HG02970 (cell line): ENCODE results near the gene DUSP18.
A peak's percentile ranks its signal among the peaks of the same experiment; 100 is the strongest.
"Not testable (repeated sequence)": the region's sequence is repeated elsewhere in the genome, so short reads cannot be mapped to it uniquely, and the experiment has no call there.

Source experiments
- ATAC-seq: cut with Tn5 transposase; IDR thresholded peaks from one replicate; pipeline ENCODE4 v1.9.1; 2021; ENCODE audit warnings: mild to moderate bottlenecking, moderate library complexity, moderate number of reproducible peaks; ENCODE audit not compliant: unreplicated experiment, low FRiP score

DUSP18 gene

GRCh38 chr22:30679895-30680690, 12.4 kb upstream of the DUSP18 start:
- not testable (repeated sequence) for ATAC-seq

GRCh38 chr22:30676565-30676964, 8.9 kb upstream of the DUSP18 start:
- ATAC-seq, result not testable (repeated sequence)

GRCh38 chr22:30675436-30675835, 7.8 kb upstream of the DUSP18 start:
- no peak for ATAC-seq

GRCh38 chr22:30674482-30674881, 6.8 kb upstream of the DUSP18 start:
- no peak for ATAC-seq

GRCh38 chr22:30673136-30673535, 5.5 kb upstream of the DUSP18 start:
- ATAC-seq, result no peak

- ATAC-seq, result no peak
Observed at GRCh38 chr22:30671071-30671470, 3.4 kb upstream of the DUSP18 start.

GRCh38 chr22:30668386-30668710, 673 bp upstream of the DUSP18 start:
- ATAC-seq, result no peak

GRCh38 chr22:30667107-30667493, 575 bp downstream of the DUSP18 start:
- peak; percentile 4 for ATAC-seq

- no peak for ATAC-seq
Observed at GRCh38 chr22:30665786-30666185, 1.9 kb downstream of the DUSP18 start.

- no peak for ATAC-seq
Observed at GRCh38 chr22:30665266-30665665, 2.4 kb downstream of the DUSP18 start.

GRCh38 chr22:30664798-30665197, 2.9 kb downstream of the DUSP18 start:
- ATAC-seq, result no peak

GRCh38 chr22:30662040-30662439, 5.6 kb downstream of the DUSP18 start:
- no peak for ATAC-seq

GRCh38 chr22:30655532-30655931, 12.1 kb downstream of the DUSP18 start:
- no peak for ATAC-seq

GRCh38 chr22:30654361-30654760, 13.3 kb downstream of the DUSP18 start:
- no peak for ATAC-seq

- no peak for ATAC-seq
Observed at GRCh38 chr22:30652852-30653251, 14.8 kb downstream of the DUSP18 start.

GRCh38 chr22:30650508-30651116, 17.1 kb downstream of the DUSP18 start:
- no peak for ATAC-seq

GRCh38 chr22:30649430-30650007, 18.2 kb downstream of the DUSP18 start:
- no peak for ATAC-seq

- no peak for ATAC-seq
Observed at GRCh38 chr22:30648825-30649224, 18.9 kb downstream of the DUSP18 start.

GRCh38 chr22:30647536-30647935, 20.1 kb downstream of the DUSP18 start:
- ATAC-seq, result no peak

GRCh38 chr22:30646518-30647160, 21.0 kb downstream of the DUSP18 start:
- ATAC-seq, result no peak
